OCI-LY3 (cell line): Measurements from ENCODE around the gene NFYB.

Source experiments
- H2AFZ ChIP-seq: fragments of 200-600, 300-600 bp; shearing (Covaris generic); 2 replicates; pipeline ENCODE4 v1.6.0; 2014; ENCODE audit warnings: antibody characterized with exemption, low read depth, low read length
- H3K27ac ChIP-seq: fragments of 200-600, 300-600 bp; sonication (generic); 2 replicates; pipeline ENCODE4 v1.5.1; 2014; ENCODE audit warnings: mild to moderate bottlenecking, low read length, moderate library complexity, mixed read lengths
- H3K27me3 ChIP-seq: fragments of 200-600, 300-600 bp; sonication (generic); 2 replicates; pipeline ENCODE4 v1.6.1; 2014; ENCODE audit warnings: low read depth, low read length, mixed read lengths
- H3K36me3 ChIP-seq: fragments of 200-600, 300-600 bp; sonication (generic); replicated peaks from 2 replicates; pipeline ENCODE3; 2014; ENCODE audit warnings: low read depth, low read length, mixed read lengths
- H3K4me1 ChIP-seq: fragments of 300-600, 200-600 bp; sonication (generic); 2 replicates; pipeline ENCODE4 v1.6.1; 2014; ENCODE audit warnings: low read length, mixed read lengths
- H3K4me2 ChIP-seq: fragments of 200-600, 300-600 bp; sonication (generic); 2 replicates; pipeline ENCODE4 v1.6.1; 2014; ENCODE audit warnings: low read length, mixed read lengths
- H3K4me3 ChIP-seq: fragments of 300-600, 200-600 bp; sonication (generic); 2 replicates; pipeline ENCODE4 v1.5.1; 2014; ENCODE audit warnings: antibody characterized with exemption, mild to moderate bottlenecking, low read length, moderate library complexity
- H3K79me2 ChIP-seq: fragments of 300-600, 200-600 bp; shearing (Covaris generic); 2 replicates; pipeline ENCODE4 v1.6.1; 2014; ENCODE audit warnings: mild to moderate bottlenecking, low read length, mixed read lengths
- H3K9ac ChIP-seq: fragments of 300-600, 200-600 bp; shearing (Covaris generic); 2 replicates; pipeline ENCODE4 v1.6.0; 2014; ENCODE audit warnings: mild to moderate bottlenecking, low read length, moderate library complexity
- H3K9me3 ChIP-seq: fragments of 200-600, 300-600 bp; shearing (Covaris generic); 2 replicates; pipeline ENCODE4 v1.6.1; 2014; ENCODE audit warnings: low read length, mixed read lengths; ENCODE audit not compliant: insufficient read depth
- H4K20me1 ChIP-seq: fragments of 200-600, 300-600 bp; sonication (generic); 2 replicates; pipeline ENCODE4 v1.6.1; 2016; ENCODE audit warnings: low read length, mixed read lengths; ENCODE audit not compliant: insufficient read depth
- EZH2phosphoT487 ChIP-seq: fragments of 200-600 bp; shearing (Covaris generic); IDR thresholded peaks from 2 replicates; pipeline ENCODE4 v1.6.1; 2018; ENCODE audit warnings: antibody characterized with exemption, mixed run types, low read depth
- TF ChIP-seq, protein P1 (sequence below): fragments of 200-600, 300-600 bp; sonication (generic); IDR thresholded peaks from 2 replicates; pipeline ENCODE4 v1.5.1; 2014; ENCODE audit warnings: antibody characterized with exemption, low read length, low read depth

NFYB gene

DNA sequence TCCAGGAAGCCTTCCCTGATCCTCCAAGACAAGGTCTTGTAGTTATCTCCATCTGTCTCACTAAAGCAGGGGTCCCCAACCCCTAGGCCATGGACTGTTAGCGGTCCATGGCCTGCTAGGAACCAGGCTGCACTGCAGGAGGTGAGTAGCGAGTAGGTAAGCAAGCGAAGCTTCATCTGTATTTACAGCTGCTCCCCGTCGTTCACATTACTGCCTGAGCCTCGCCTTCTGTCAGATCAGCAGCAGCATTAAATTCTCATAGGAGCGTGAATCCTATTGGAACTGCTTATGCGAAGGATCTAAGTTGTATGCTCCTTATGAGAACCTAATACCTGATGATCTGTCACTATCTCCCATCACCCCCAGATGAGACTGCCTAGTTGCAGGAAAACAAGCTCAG is 12.4 kb upstream of the NFYB start:
- Histone ChIP-seq H3K36me3 (no peaks in the 10 kb centered on the region), H3K4me2 (no peak overlapping the region), H3K27me3 (no peaks in the 10 kb centered on the region), H2AFZ (no peak overlapping the region), H3K27ac (no peak overlapping the region), H3K9me3 (no peaks in the 10 kb centered on the region), H4K20me1 (no peaks in the 10 kb centered on the region), H3K4me1 (no peaks in the 10 kb centered on the region), H3K79me2 (no peaks in the 10 kb centered on the region), H3K4me3 (no peak overlapping the region), H3K9ac (no peak overlapping the region)
- TF ChIP-seq, protein P1, sequence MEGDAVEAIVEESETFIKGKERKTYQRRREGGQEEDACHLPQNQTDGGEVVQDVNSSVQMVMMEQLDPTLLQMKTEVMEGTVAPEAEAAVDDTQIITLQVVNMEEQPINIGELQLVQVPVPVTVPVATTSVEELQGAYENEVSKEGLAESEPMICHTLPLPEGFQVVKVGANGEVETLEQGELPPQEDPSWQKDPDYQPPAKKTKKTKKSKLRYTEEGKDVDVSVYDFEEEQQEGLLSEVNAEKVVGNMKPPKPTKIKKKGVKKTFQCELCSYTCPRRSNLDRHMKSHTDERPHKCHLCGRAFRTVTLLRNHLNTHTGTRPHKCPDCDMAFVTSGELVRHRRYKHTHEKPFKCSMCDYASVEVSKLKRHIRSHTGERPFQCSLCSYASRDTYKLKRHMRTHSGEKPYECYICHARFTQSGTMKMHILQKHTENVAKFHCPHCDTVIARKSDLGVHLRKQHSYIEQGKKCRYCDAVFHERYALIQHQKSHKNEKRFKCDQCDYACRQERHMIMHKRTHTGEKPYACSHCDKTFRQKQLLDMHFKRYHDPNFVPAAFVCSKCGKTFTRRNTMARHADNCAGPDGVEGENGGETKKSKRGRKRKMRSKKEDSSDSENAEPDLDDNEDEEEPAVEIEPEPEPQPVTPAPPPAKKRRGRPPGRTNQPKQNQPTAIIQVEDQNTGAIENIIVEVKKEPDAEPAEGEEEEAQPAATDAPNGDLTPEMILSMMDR = no peak
- TF ChIP-seq EZH2phosphoT487 = no peak

DNA sequence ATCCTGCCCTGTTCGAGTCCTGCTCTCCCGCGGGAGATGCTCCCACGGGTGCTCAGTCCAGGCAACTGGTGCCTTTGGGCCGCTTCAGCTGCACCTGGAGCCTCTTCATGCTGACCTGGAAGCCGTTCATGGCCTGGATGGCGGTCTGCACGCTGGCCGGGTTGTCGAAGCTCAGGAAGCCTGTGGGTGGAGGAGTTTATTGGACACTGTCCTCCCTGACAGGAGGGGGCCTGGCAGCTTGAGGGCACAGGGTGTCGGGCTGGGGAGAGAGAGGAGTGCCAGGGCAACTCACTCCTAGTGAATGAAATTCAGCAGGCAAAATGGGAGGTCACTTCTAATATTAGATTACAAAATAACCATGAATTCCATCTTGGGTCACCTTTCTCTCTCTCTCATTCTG is 9.3 kb upstream of the NFYB start:
- H3K4me3 ChIP-seq = no peak overlapping the region
- TF ChIP-seq, protein P1 = no peak
- no peak for TF ChIP-seq EZH2phosphoT487
- no peak overlapping the region for H2AFZ ChIP-seq
- no peaks in the 10 kb centered on the region for H3K36me3 ChIP-seq
- H3K79me2 ChIP-seq = no peaks in the 10 kb centered on the region
- H3K4me2 ChIP-seq = no peak overlapping the region
- H3K4me1 ChIP-seq = no peaks in the 10 kb centered on the region
- H3K27me3 ChIP-seq = no peaks in the 10 kb centered on the region
- H3K9me3 ChIP-seq = no peaks in the 10 kb centered on the region
- H3K27ac ChIP-seq = no peak overlapping the region
- no peak overlapping the region for H3K9ac ChIP-seq
- H4K20me1 ChIP-seq = no peaks in the 10 kb centered on the region

DNA sequence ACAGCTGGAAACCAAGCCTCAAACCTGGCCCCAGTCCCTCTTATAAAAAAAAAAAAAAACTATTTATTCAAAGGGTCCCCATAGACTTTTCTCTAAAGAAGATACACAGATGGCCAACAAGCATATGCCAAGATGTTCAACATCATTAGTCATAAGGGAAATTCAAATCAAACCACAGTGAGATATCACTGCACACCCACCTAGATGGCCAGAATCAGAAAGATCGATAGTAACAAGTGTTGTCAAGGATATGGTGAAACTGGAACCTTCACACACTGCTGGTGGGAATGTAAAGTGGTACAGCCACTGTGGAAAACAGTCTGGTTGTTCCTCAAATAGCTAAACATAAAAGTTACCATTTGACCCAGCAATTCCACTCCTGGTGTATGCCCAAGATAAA is 5.9 kb upstream of the NFYB start:
- Histone ChIP-seq H3K79me2 (no peaks in the 10 kb centered on the region), H3K27ac (no peak overlapping the region), H3K9ac (no peak overlapping the region), H4K20me1 (no peaks in the 10 kb centered on the region), H3K36me3 (no peaks in the 10 kb centered on the region), H3K9me3 (no peaks in the 10 kb centered on the region), H3K4me1 (peaks cover 1% of the 10 kb centered on the region), H3K4me2 (no peak overlapping the region), H3K4me3 (no peak overlapping the region), H3K27me3 (no peaks in the 10 kb centered on the region), H2AFZ (no peak overlapping the region)
- TF ChIP-seq EZH2phosphoT487 = no peak
- TF ChIP-seq, protein P1 = no peak

DNA sequence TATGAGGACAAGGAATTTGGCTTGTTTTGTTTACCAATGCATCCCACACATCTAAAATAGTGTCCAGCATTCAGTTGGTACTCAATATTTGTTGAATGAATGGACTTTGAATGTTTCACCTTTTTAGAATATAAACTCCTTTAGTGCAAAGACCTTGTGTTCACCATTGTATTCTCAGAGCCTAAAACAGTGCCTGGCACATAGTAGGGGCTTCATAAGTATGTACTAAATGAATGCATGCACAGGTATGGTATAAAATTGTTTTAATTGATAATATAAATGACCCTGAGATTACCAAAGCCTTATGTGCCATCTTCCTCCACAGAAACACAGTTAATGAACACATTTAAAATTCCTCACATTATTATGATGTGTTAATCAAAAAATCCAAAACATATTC is 5.0 kb upstream of the NFYB start:
- H3K9ac ChIP-seq = no peak overlapping the region
- no peaks in the 10 kb centered on the region for H4K20me1 ChIP-seq
- H3K4me2 ChIP-seq = no peak overlapping the region
- H3K79me2 ChIP-seq = no peaks in the 10 kb centered on the region
- H3K4me1 ChIP-seq = peaks cover 7% of the 10 kb centered on the region
- no peak overlapping the region for H2AFZ ChIP-seq
- no peaks in the 10 kb centered on the region for H3K9me3 ChIP-seq
- H3K27me3 ChIP-seq = no peaks in the 10 kb centered on the region
- H3K36me3 ChIP-seq = no peaks in the 10 kb centered on the region
- no peak for TF ChIP-seq EZH2phosphoT487
- TF ChIP-seq, protein P1 = no peak
- no peak overlapping the region for H3K4me3 ChIP-seq
- no peak overlapping the region for H3K27ac ChIP-seq
